Suprapubic skin (tissue), 4 donors: ENCODE data around the gene TPRKB. TPM values are rescaled to one million over a fixed set of nuclear protein-coding genes. Genes with fewer than 3 reads are reported as not detected.
"Not testable (repeated sequence)": the region's sequence is repeated elsewhere in the genome, so short reads cannot be mapped to it uniquely, and the experiment has no call there.

ENCODE experiments used
- DNase-seq, 2 donors: peaks; one replicate each; pipeline ENCODE4 v3.0.0-alpha.2; 2019; ENCODE audit warnings: low spot score in 2 of 2
- H3K27ac ChIP-seq: fragments of 200-600 bp; sonication (generic); one replicate; pipeline ENCODE4 v1.5.1; 2019
- H3K27me3 ChIP-seq: fragments of 200-600 bp; sonication (generic); one replicate; pipeline ENCODE4 v1.5.1; 2019
- H3K36me3 ChIP-seq: fragments of 200-600 bp; sonication (generic); one replicate; pipeline ENCODE4 v1.5.1; 2019
- H3K4me1 ChIP-seq: fragments of 200-600 bp; sonication (generic); one replicate; pipeline ENCODE4 v1.5.1; 2019
- H3K4me3 ChIP-seq: fragments of 200-600 bp; sonication (generic); one replicate; pipeline ENCODE4 v1.5.1; 2019; ENCODE audit warnings: mild to moderate bottlenecking
- H3K9me3 ChIP-seq: fragments of 200-600 bp; sonication (generic); one replicate; pipeline ENCODE4 v1.5.1; 2019
- EP300 ChIP-seq: sonication (generic); formaldehyde crosslinking; IDR thresholded peaks from one replicate; pipeline ENCODE4 v1.6.1; 2017; ENCODE audit warnings: antibody characterized with exemption
- POLR2A ChIP-seq, 2 donors: fragments of 450-650 bp; IDR thresholded peaks; one replicate each; pipeline ENCODE4 v1.6.1; 2017; ENCODE audit warnings: antibody characterized with exemption in 2 of 2, mild to moderate bottlenecking in 2 of 2, moderate library complexity in 2 of 2
- POLR2AphosphoS5 ChIP-seq, 3 donors: sonication (generic); formaldehyde crosslinking; IDR thresholded peaks; one replicate each; pipeline ENCODE4 v1.6.1; 2017; ENCODE audit warnings: antibody characterized with exemption in 3 of 3
- WGBS: methylation state at CpG from one replicate; pipeline ENCODE4 v1.1.5; 2018; 5-methylcytosine and 5-hydroxymethylcytosine counted together
- total RNA-seq, 4 donors: library from RNA; depleted of rRNA; stranded (reverse); fragments of >200 nt; gene quantifications; one replicate each; pipeline ENCODE4 v1.1.0, GENCODE V29; 2016
- TF ChIP-seq, protein P1 (sequence below), 2 donors: fragments of 200-600 bp in 1 of 2; fragments of 450-650 bp in 1 of 2; sonication (generic) in 1 of 2; IDR thresholded peaks; one replicate each; pipeline ENCODE4 v1.5.1; 2016 to 2019; ENCODE audit warnings: antibody characterized with exemption in 2 of 2, mild to moderate bottlenecking in 1 of 2, moderate library complexity in 1 of 2

The TPRKB gene
- total RNA-seq, 4 donors from 2014 or later: 19.2 to 32.2 (median 29.0) TPM

- H3K9me3 ChIP-seq: no peaks in the 10 kb centered on the region
- no peak for DNase-seq
- peaks cover 9% of the 10 kb centered on the region for H3K4me1 ChIP-seq
- H3K27me3 ChIP-seq: no peaks in the 10 kb centered on the region
- no peak for TF ChIP-seq POLR2A (IDR thresholded peaks at IDR 0.05)
- TF ChIP-seq, protein P1, sequence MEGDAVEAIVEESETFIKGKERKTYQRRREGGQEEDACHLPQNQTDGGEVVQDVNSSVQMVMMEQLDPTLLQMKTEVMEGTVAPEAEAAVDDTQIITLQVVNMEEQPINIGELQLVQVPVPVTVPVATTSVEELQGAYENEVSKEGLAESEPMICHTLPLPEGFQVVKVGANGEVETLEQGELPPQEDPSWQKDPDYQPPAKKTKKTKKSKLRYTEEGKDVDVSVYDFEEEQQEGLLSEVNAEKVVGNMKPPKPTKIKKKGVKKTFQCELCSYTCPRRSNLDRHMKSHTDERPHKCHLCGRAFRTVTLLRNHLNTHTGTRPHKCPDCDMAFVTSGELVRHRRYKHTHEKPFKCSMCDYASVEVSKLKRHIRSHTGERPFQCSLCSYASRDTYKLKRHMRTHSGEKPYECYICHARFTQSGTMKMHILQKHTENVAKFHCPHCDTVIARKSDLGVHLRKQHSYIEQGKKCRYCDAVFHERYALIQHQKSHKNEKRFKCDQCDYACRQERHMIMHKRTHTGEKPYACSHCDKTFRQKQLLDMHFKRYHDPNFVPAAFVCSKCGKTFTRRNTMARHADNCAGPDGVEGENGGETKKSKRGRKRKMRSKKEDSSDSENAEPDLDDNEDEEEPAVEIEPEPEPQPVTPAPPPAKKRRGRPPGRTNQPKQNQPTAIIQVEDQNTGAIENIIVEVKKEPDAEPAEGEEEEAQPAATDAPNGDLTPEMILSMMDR (IDR thresholded peaks at IDR 0.05): no peak
- no peak overlapping the region for H3K27ac ChIP-seq
- no peaks in the 10 kb centered on the region for H3K36me3 ChIP-seq
- no peak overlapping the region for H3K4me3 ChIP-seq
- WGBS: 74% methylated on average over 6 of the region's 8 CpGs
Measured at GRCh38 chr2:73701968-73702665, 35.0 kb downstream of the TPRKB start.

DNA sequence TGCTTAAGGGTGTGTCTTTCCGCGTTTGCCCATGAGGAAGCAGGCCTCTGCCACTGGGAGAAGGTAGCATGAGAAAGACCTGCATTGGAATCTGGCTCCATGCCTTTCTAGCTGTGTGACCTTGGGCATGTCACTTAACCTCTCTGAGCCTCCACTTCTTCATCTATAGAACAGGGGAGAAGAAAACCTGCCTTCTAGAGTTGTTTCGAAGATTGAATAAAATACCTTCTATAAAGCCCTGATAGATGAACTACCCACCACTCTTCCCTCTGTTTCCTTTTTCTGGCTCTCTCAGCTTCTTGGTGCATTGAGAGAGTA is 35.7 kb downstream of the TPRKB start:
- not testable (repeated sequence) for H3K36me3 ChIP-seq, H3K27me3 ChIP-seq, H3K27ac ChIP-seq, H3K4me1 ChIP-seq, DNase-seq, H3K4me3 ChIP-seq, H3K9me3 ChIP-seq
- 92% methylated on average over 1 of the region's 3 CpGs for WGBS

DNA sequence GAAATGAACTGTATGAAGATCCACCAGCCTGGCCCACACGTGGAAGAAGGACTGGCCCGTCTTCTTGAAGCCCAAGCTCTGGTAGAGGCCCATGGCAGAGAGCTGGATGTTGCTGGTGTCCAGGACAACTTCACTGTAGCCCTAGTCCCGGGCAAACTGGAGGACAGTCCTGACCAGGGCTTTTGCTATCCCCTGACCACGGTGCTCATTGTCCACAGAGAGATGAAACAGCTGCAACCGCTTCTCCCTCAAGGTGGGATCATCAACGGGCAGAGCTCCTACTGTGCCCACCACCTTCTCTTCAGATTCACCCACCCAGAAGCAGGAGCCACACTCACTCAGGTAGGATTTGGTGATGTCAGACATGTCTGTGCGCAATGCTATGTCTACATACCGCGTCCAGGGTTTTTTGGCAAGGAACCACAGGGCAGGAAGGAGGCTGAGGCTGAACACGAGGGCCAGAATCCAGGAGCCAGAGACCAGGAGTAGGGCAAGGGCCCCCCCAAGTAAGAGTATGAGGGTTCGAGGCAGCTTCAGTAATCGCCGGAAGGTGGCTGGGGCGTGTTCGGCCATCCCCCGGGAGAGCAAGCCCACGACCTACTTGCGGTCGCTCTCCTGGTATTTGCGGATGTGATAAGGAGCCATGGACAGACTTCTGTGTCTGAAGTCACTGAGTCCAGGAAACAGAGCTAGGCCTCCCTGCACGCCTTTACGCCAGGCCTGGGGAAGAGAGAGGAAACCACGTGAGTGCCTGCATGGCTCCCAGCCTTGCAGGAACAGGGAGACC is 36.3 kb downstream of the TPRKB start:
- Histone ChIP-seq H3K27me3 (no peaks in the 10 kb centered on the region), H3K36me3 (no peaks in the 10 kb centered on the region), H3K9me3 (no peaks in the 10 kb centered on the region), H3K4me1 (peaks cover 9% of the 10 kb centered on the region), H3K27ac (no peak overlapping the region), H3K4me3 (no peak overlapping the region)
- DNase-seq: no peak
- WGBS: 76% methylated on average over 22 of the region's 23 CpGs
- TF ChIP-seq POLR2A (IDR thresholded peaks at IDR 0.05): no peak

- TF ChIP-seq EP300: no peak
- TF ChIP-seq POLR2A (IDR thresholded peaks at IDR 0.05): no peak
- TF ChIP-seq, protein P1 (IDR thresholded peaks at IDR 0.05): no peak
- TF ChIP-seq POLR2AphosphoS5 (IDR thresholded peaks at IDR 0.05): no peak
- Histone ChIP-seq H3K9me3 (no peaks in the 10 kb centered on the region), H3K27me3 (no peaks in the 10 kb centered on the region), H3K27ac (no peak overlapping the region), H3K36me3 (no peaks in the 10 kb centered on the region), H3K4me3 (no peak overlapping the region), H3K4me1 (peaks cover 9% of the 10 kb centered on the region)
- DNase-seq: no peak
- 38% methylated on average over 5 of the region's 5 CpGs for WGBS
Measured at GRCh38 chr2:73700131-73700611, 37.0 kb downstream of the TPRKB start.

- TF ChIP-seq POLR2AphosphoS5 (IDR thresholded peaks at IDR 0.05) (no peak), POLR2A (IDR thresholded peaks at IDR 0.05) (no peak), EP300 (no peak)
- TF ChIP-seq, protein P1 (IDR thresholded peaks at IDR 0.05): no peak
- WGBS: 96% methylated on average over 3 of the region's 3 CpGs
- peaks cover 9% of the 10 kb centered on the region for H3K4me1 ChIP-seq
Measured at GRCh38 chr2:73699437-73699836, 37.7 kb downstream of the TPRKB start.

DNA sequence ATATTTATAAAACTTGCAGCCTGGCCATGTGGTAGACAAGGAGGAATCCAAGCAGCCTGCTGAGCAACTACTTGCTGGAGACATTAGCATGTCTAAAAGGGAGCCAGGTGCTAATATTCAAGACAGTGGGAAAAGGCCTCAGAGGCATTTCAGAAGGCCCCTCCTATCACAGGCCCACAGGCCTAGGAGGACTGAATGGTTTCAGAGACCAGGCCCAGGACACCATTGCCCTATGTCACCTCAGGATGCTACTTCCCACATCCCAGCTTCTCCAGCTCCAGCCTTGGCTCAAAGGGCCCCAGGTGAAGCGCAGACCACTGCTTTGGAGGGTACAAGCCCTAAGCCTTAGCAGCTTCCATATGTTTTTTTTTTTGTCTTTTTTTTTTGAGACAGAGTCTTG is 39.0 kb downstream of the TPRKB start:
- DNase-seq: no peak
- Histone ChIP-seq H3K36me3 (no peaks in the 10 kb centered on the region), H3K4me3 (no peak overlapping the region), H3K27ac (no peak overlapping the region), H3K4me1 (peaks cover 9% of the 10 kb centered on the region), H3K27me3 (no peaks in the 10 kb centered on the region), H3K9me3 (no peaks in the 10 kb centered on the region)
- 100% methylated on average over 1 of the region's 1 CpG for WGBS
- TF ChIP-seq POLR2AphosphoS5 (IDR thresholded peaks at IDR 0.05): no peak
- no peak for TF ChIP-seq EP300
- no peak for TF ChIP-seq POLR2A (IDR thresholded peaks at IDR 0.05)
- TF ChIP-seq, protein P1 (IDR thresholded peaks at IDR 0.05): no peak

More at GRCh38 chr2:73699437-73699836, 37.7 kb downstream of the TPRKB start:
- no peak overlapping the region for H3K4me3 ChIP-seq
- H3K36me3 ChIP-seq: no peaks in the 10 kb centered on the region
- no peak for DNase-seq
- no peak overlapping the region for H3K27ac ChIP-seq
- H3K9me3 ChIP-seq: no peaks in the 10 kb centered on the region
- no peaks in the 10 kb centered on the region for H3K27me3 ChIP-seq
